ENCODE results near the gene HRH2. TPM values are rescaled to one million over a fixed set of nuclear protein-coding genes. Genes with fewer than 3 reads are reported as not detected.
A peak's percentile ranks its signal among the peaks of the same experiment; 100 is the strongest.

HRH2 gene
- total RNA-seq, 1 donor from 2014 or later = not detected

GRCh38 chr5:175675873-175676272 lies 18.0 kb downstream of the HRH2 start:
- no peak for DNase-seq (ENCODE audit: low read depth)

DNA sequence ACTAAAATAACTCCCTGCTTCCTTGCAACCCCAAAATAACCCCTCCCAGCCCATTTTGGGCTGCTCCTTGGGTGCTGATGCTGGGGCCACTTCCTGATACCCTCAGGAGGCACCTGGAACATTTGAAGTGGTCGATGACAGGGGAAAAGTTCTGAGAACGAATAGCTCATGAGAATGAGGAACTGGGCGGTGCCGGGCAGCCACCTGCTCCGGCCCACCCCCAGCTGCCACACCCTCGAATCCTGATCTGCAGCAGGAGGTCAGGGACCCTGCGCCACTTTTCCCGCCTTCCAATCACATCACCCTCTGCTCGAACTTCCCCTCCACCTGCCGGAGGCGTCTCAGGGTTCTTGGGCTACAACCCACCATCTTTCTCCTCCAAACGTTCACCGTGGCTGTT lies 19.7 kb downstream of the HRH2 start:
- DNase-seq (ENCODE audit: low read depth) = no peak

DNA sequence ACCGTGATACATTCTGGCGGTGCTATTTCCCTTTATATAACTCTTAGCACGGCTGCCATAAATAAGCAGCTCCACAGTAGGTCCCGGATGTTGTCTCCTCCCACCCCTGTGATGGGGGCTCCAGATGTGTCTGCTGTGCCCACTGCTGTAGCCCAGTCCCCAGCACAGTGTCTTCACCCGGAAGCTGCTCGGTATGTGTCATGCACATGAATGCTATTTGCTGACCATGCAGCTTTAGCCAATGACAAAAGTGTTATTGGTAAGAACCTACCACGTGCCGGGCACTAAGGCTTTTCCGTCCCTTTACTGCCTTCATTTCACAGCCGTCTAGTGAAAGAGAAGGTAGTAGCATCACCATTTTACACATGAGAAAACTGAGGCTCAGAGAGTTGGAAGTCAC lies 20.2 kb downstream of the HRH2 start:
- no peak for DNase-seq (ENCODE audit: low read depth)

DNA sequence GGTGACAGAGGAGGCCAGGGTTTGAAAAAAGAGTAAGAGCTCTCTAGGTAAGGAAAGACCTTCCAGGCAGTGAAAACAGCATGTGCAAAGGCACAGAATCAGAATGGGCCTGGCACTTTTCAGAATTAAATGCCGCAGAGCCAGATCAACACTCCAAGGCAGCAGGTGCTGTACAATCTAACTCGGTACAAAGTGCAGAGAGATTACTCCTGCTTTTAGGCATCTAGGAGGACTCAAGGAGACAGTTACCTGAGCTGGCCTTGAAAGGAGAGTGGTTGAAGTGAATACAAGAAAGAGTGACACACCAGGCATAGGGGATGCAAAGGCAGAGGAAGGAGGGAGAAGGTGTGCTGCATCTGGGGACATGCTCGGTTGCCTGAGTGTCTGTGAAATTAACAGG lies 21.5 kb downstream of the HRH2 start:
- no peak for DNase-seq (ENCODE audit: low read depth)

DNA sequence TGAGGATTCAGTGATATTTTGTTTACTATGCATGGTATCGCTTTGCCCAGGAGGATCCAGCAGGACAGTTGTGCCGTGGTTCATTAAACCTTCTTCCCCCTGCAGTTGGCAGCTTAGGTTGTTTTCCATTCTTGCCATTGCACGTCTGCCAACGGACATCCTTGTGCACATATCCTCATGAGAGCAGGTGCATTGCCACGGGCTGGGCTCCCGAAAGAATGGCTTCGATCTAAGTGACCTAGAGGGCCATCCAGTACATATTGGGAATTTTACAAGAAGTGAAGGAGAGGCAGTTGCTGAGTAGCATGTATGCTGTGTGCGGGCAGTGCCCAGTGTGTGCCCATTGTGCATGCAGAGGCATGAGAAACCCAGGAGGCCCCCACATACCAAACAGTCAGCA lies 22.1 kb downstream of the HRH2 start:
- no peak for DNase-seq (ENCODE audit: low read depth)

GRCh38 chr5:175680463-175680862 lies 22.6 kb downstream of the HRH2 start:
- DNase-seq (ENCODE audit: low read depth) = no peak

DNA sequence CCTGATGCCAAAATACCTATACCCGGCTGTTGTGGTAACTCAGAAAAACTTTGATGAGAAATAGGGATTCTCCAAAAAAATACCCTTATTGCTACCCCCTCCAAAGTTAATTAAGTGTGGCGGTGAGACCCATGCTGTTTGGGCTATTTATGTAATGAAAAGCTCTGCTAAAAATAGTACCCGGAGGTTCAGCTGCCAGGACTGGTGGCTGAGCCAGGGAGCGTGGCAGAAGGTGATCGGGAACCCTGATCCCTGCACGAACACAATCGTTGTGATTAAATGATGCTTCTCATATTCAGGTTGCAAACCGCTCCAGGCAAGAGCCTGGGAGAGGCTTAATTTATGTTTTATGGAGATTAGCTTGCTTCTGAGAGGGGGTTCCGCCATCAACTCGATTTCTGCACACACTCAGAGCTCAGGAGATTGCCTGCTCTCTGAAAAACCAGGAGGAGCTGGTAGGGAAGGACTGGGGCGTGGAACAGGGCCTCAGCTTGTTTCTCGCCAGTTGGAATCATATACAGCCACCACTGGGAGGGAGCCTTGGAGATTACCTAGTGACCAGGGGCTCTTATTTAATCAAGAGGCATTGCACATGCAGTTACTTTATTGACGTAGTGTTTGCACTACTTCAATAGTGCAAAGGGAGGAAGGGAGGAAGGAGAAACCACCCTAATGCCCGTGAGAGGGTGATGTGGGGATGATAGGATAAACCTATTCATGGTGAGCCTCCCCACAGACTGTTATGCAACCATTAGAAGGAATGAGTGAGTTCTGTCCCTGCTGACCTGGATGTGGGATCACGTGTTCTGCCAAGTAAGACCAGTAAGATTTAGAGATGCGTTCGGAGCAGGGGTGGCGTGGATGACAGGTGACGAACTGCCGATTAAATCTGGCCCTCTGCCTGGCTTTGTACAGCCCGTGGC lies 23.4 kb downstream of the HRH2 start:
- peak; percentile 8 for DNase-seq (ENCODE audit: low read depth)

DNA sequence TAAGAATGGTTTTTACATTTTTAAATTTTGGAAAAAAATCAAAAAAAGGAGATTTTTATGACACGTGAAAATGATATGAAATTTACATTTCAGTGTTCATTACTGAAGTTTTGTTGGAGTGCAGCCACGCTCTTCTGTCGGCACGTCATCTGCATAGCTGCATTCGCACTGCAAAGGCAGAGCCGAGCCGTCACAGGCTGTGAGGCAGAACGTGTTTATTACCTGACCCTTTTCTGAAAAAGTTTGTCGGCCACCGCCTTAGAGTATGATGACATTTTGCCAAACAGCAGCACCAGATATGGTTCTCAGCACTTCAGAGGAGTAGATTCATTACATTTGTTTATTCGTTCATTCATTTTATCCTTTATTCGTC lies 24.1 kb downstream of the HRH2 start:
- DNase-seq (ENCODE audit: low read depth) = no peak

DNA sequence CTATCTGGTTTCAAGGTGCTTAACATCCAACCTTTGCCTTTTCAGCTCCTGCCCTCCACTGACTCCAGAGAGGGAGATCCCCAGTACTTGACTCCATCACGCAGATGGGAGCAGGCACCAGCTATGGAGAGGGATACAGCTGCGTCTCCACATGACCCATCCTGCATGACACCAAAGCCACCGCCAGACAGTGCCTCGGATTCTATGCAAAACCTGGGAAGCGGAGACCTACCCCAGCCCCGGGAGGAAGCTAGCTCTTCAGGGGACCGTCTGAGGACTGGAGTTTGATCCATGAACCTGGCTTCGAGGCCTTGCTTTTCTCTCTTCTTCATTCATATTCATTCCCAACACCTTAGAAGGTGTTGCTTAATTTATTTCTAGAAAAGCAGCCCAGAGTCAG lies 24.8 kb downstream of the HRH2 start:
- DNase-seq (ENCODE audit: low read depth) = no peak

DNA sequence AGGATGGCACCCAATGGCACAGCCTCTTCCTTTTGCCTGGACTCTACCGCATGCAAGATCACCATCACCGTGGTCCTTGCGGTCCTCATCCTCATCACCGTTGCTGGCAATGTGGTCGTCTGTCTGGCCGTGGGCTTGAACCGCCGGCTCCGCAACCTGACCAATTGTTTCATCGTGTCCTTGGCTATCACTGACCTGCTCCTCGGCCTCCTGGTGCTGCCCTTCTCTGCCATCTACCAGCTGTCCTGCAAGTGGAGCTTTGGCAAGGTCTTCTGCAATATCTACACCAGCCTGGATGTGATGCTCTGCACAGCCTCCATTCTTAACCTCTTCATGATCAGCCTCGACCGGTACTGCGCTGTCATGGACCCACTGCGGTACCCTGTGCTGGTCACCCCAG lies 25.4 kb downstream of the HRH2 start:
- DNase-seq (ENCODE audit: low read depth) = no peak

DNA sequence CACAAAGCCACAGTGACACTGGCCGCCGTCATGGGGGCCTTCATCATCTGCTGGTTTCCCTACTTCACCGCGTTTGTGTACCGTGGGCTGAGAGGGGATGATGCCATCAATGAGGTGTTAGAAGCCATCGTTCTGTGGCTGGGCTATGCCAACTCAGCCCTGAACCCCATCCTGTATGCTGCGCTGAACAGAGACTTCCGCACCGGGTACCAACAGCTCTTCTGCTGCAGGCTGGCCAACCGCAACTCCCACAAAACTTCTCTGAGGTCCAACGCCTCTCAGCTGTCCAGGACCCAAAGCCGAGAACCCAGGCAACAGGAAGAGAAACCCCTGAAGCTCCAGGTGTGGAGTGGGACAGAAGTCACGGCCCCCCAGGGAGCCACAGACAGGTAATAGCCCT lies 26.1 kb downstream of the HRH2 start:
- no peak for DNase-seq (ENCODE audit: low read depth)

GRCh38 chr5:175684931-175685330 lies 27.1 kb downstream of the HRH2 start:
- no peak for DNase-seq (ENCODE audit: low read depth)

GRCh38 chr5:175685701-175686350 lies 28.0 kb downstream of the HRH2 start:
- no peak for DNase-seq (ENCODE audit: low read depth)

GRCh38 chr5:175686396-175686795 lies 28.5 kb downstream of the HRH2 start:
- no peak for DNase-seq (ENCODE audit: low read depth)

- DNase-seq (ENCODE audit: low read depth) = no peak
Measured at GRCh38 chr5:175686826-175687225, 29.0 kb downstream of the HRH2 start.

GRCh38 chr5:175687231-175687701 lies 29.4 kb downstream of the HRH2 start:
- no peak for DNase-seq (ENCODE audit: low read depth)

DNA sequence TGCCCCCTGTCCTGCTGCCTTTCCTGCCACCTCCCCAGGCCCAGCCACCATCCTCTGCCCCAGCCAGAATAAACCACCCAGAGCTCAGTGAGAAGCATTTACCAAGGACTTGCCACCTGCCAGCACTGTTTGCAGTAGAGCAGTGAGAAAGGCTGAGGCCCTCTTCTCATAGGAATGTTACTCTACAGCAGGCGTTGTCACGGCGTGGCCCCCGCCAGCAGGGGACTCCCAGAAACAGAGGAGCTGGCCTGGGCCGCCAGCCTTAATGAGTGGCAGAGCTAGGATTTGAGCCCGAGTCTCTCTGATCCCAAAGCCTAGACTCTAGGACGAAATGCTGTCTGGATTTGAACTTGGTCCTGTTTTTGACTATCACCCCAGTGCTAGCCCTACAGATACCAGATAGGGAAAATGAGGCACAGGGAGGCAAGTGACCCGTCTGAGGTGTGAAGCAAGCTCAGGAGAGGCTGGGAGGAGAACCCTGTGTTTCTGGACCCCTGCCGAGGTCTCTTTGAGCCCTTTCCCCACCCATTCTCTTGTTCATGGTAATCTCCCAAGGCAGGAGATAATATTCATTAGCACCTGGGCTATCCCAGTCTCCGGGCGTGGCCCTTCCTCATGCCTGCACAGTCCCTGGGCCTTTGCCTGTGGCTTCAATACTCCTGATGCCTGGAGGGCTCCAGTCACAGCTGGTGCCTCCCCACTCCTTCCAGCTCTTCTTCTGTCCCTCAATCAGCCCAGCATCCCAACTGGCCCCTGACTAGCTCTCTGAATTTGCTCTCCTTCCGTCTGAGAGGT lies 30.7 kb downstream of the HRH2 start:
- DNase-seq (ENCODE audit: low read depth) = no peak

DNA sequence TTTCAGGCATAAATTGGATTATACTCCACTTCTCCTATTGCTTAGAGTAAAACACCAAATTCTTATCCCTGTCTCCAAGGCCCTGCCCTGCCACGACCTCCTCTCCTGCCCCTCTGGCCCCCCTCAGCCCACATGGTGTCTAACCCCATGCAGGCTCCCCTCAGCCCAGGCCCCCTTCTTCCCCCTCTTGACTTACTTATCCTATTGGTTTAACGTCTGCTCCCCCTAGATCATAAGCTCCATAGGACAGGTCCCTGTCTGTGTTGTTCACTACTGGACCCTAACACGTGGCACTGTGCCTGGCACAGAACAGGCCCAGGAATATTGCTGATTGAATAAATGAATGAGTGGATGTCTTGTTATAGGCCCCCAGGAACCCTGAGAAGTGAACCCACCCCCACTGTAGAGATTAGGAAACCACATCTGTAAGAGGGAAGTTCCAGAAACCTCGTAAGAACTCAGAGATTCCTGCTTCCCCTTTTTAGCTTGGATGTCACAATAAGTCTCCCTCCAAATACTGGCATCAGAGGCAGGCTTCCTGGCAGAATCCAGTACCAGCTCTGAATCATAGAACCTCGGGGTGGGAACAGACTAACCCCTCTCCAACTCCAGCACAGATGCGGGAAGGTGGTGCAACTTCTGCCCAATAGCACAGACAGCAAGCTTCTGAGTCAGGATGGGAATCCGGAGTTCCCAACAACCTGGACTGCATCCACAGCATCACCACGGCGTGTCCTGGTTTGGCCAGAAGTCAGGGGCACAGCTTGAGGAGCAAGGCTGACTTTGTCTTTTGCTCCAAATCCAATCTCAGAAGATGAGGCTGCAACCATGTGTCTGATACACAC lies 31.5 kb downstream of the HRH2 start:
- no peak for DNase-seq (ENCODE audit: low read depth)

- no peak for DNase-seq (ENCODE audit: low read depth)
Measured at GRCh38 chr5:175690025-175690424, 32.2 kb downstream of the HRH2 start.

GRCh38 chr5:175690586-175690985 lies 32.7 kb downstream of the HRH2 start:
- no peak for DNase-seq (ENCODE audit: low read depth)

DNA sequence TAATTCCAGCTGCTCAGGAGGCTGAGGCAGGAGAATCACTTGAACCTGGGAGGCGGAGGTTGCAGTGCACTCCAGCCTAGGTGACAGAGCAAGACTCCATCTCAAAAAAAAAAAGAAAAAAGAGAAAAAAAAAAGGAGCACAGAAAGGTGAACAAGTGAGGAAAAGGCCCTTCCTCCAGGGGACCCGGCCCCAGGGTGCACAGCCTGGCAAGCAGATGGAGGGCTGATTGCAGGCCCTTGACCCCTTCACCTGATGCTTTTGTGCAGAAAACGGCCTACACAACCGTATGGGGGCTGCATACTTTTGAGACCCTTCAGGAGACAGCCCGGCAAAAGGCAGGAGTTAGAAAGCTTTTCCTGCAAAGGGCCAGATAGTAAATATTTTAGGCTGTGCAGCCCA lies 33.9 kb downstream of the HRH2 start:
- no peak for DNase-seq (ENCODE audit: low read depth)

Measured in myocyte (in vitro differentiated cells).